Natural killer cell (primary cell): ENCODE measurements around the gene PPL. TPM values are rescaled to one million over a fixed set of nuclear protein-coding genes. Genes with fewer than 3 reads are reported as not detected.

Experiments
- ATAC-seq, 3 donors: fragments of 150-1000 bp in 2 of 3; fragments of 200-7000 bp in 1 of 3; cut with Tn5 transposase; 1 replicate in 1 of 3; 2 replicates in 2 of 3; pipeline ENCODE4 v1.10.0; 2021; ENCODE audit warnings: mild to moderate bottlenecking in 2 of 3, moderate library complexity in 2 of 3
- DNase-seq, 2 donors: peaks; one replicate each; pipeline versions ENCODE4 v3.0.0 to v3.0.0-alpha.2; 2013 to 2021; ENCODE audit warnings: mixed read lengths in 1 of 2
- H3K27ac ChIP-seq: one replicate; pipeline ENCODE4 v1.5.1; 2013; ENCODE audit warnings: mild to moderate bottlenecking, low read length
- H3K27me3 ChIP-seq: one replicate; pipeline ENCODE4 v1.6.1; 2013; ENCODE audit warnings: low read length; ENCODE audit not compliant: control insufficient read depth, insufficient read depth
- H3K36me3 ChIP-seq: one replicate; pipeline ENCODE4 v1.6.1; 2013; ENCODE audit warnings: low read length; ENCODE audit not compliant: control insufficient read depth, insufficient read depth
- H3K4me1 ChIP-seq: one replicate; pipeline ENCODE4 v1.6.1; 2013; ENCODE audit warnings: low read length; ENCODE audit not compliant: control insufficient read depth, insufficient read depth
- H3K4me3 ChIP-seq: one replicate; pipeline ENCODE4 v1.5.1; 2013; ENCODE audit warnings: low read length
- H3K9me3 ChIP-seq: one replicate; pipeline ENCODE4 v1.6.1; 2013; ENCODE audit warnings: low read length; ENCODE audit not compliant: control insufficient read depth, insufficient read depth
- H3K27ac Mint-ChIP-seq, 2 donors: one replicate each; pipeline ENCODE4 v1.8.0; 2022; ENCODE audit warnings: mild to moderate bottlenecking in 2 of 2, mixed read lengths in 2 of 2, moderate library complexity in 1 of 2
- H3K27me3 Mint-ChIP-seq, 2 donors: one replicate each; pipeline ENCODE4 v1.8.0; 2022; ENCODE audit warnings: low read depth in 2 of 2, mixed read lengths in 2 of 2
- H3K36me3 Mint-ChIP-seq: one replicate; pipeline ENCODE4 v1.8.0; 2022; ENCODE audit warnings: mixed read lengths
- H3K4me1 Mint-ChIP-seq, 2 donors: one replicate each; pipeline ENCODE4 v1.8.0; 2022; ENCODE audit warnings: mixed read lengths in 2 of 2
- H3K4me3 Mint-ChIP-seq: one replicate; pipeline ENCODE4 v1.8.0; 2022; ENCODE audit warnings: mild to moderate bottlenecking, moderate library complexity, mixed read lengths
- H3K9me3 Mint-ChIP-seq, 2 donors: one replicate each; pipeline ENCODE4 v1.8.0; 2022; ENCODE audit warnings: mixed read lengths in 2 of 2
- CTCF ChIP-seq: fragments of 200-600 bp; IDR thresholded peaks from one replicate; pipeline ENCODE4 v1.8.0; 2022; ENCODE audit warnings: antibody characterized with exemption
- WGBS: methylation state at CpG from one replicate; pipeline ENCODE4 v1.1.7; 2013; ENCODE audit warnings: missing lambda C conversion rate; ENCODE audit not compliant: insufficient coverage; 5-methylcytosine and 5-hydroxymethylcytosine counted together
- intact Hi-C: fragments of 100-400 bp; cut with micrococcal nuclease; formaldehyde crosslinking; loops from one replicate; pipeline ENCODE4 v1.14.2; 2022
- total RNA-seq, 4 donors: library from RNA; stranded (reverse); fragments of 120-200 nt in 1 of 4; gene quantifications; one replicate each; pipeline versions ENCODE4 v1.2.3 to v1.2.4, GENCODE V29; 2013 to 2022

PPL gene
- total RNA-seq, 3 donors from 2014 or later (not counting 1 experiment from before 2014, with no cell fraction given), result not detected

- H3K27ac ChIP-seq, result no peak overlapping the region
- H3K27me3 Mint-ChIP-seq, result no peaks in the 10 kb centered on the region
- TF ChIP-seq CTCF, result no peak
- H3K4me1 Mint-ChIP-seq, result peaks cover 0 to 7% of the 10 kb centered on the region in 2 donors
- peaks cover 14% of the 10 kb centered on the region for H3K36me3 Mint-ChIP-seq
- ATAC-seq (no peak), DNase-seq (no peak)
- intact Hi-C loops, result no loop called here
- no peaks in the 10 kb centered on the region for H3K9me3 ChIP-seq
- H3K27me3 ChIP-seq, result no peaks in the 10 kb centered on the region
- peaks cover 83% of the 10 kb centered on the region for H3K36me3 ChIP-seq
- no peaks in the 10 kb centered on the region for H3K4me1 ChIP-seq
- no peak overlapping the region for H3K4me3 ChIP-seq
- H3K9me3 Mint-ChIP-seq, result no peaks in the 10 kb centered on the region
- WGBS, result 97% methylated on average over 11 of the region's 11 CpGs
- H3K27ac Mint-ChIP-seq, result no peak overlapping the region
- no peak overlapping the region for H3K4me3 Mint-ChIP-seq
These were observed 60.1 kb downstream of the PPL start for GRCh38 chr16:4876646-4877379.

- ATAC-seq, result no peak
These were observed 62.3 kb downstream of the PPL start for GRCh38 chr16:4874666-4875065.

GRCh38 chr16:4873091-4873490, 63.9 kb downstream of the PPL start:
- Histone ChIP-seq H3K9me3 (no peaks in the 10 kb centered on the region), H3K4me1 (no peaks in the 10 kb centered on the region), H3K4me3 (no peak overlapping the region), H3K27me3 (no peaks in the 10 kb centered on the region), H3K27ac (no peak overlapping the region), H3K36me3 (peaks cover 83% of the 10 kb centered on the region)
- ATAC-seq, result no peak
- intact Hi-C loops, result no loop called here
- Mint-ChIP-seq H3K27ac (no peak overlapping the region), H3K27me3 (no peaks in the 10 kb centered on the region), H3K9me3 (no peaks in the 10 kb centered on the region), H3K36me3 (peaks cover 16% of the 10 kb centered on the region), H3K4me3 (no peak overlapping the region), H3K4me1 (peaks cover 27 to 33% of the 10 kb centered on the region in 2 donors)
- no peak for DNase-seq
- 93% methylated on average over 3 of the region's 3 CpGs for WGBS
- TF ChIP-seq CTCF, result no peak

More at GRCh38 chr16:4874666-4875065, 62.3 kb downstream of the PPL start:
- DNase-seq, result no peak
- Histone ChIP-seq H3K4me1 (no peaks in the 10 kb centered on the region), H3K4me3 (no peak overlapping the region), H3K27me3 (no peaks in the 10 kb centered on the region), H3K9me3 (no peaks in the 10 kb centered on the region), H3K36me3 (peaks cover 81% of the 10 kb centered on the region), H3K27ac (no peak overlapping the region)
- H3K9me3 Mint-ChIP-seq, result no peaks in the 10 kb centered on the region
- intact Hi-C loops, result no loop called here
- no peak overlapping the region for H3K4me3 Mint-ChIP-seq
- no peak for TF ChIP-seq CTCF
- H3K36me3 Mint-ChIP-seq, result peaks cover 18% of the 10 kb centered on the region
- H3K4me1 Mint-ChIP-seq, result peaks cover 14 to 18% of the 10 kb centered on the region in 2 donors
- peak overlapping the region; percentile 17 to 51 for H3K27ac Mint-ChIP-seq
- no peaks in the 10 kb centered on the region for H3K27me3 Mint-ChIP-seq
- WGBS, result 93% methylated on average over 8 of the region's 8 CpGs

- DNase-seq (no peak), ATAC-seq (no peak)
- H3K27ac Mint-ChIP-seq, result no peak overlapping the region
- H3K4me3 Mint-ChIP-seq, result no peak overlapping the region
- WGBS, result 96% methylated on average over 4 of the region's 4 CpGs
- no peaks in the 10 kb centered on the region for H3K9me3 Mint-ChIP-seq
- H3K4me1 Mint-ChIP-seq, result peaks cover 43 to 48% of the 10 kb centered on the region in 2 donors
- no peaks in the 10 kb centered on the region for H3K27me3 ChIP-seq
- H3K9me3 ChIP-seq, result no peaks in the 10 kb centered on the region
- no peak overlapping the region for H3K4me3 ChIP-seq
- peaks cover 68% of the 10 kb centered on the region for H3K36me3 ChIP-seq
- H3K36me3 Mint-ChIP-seq, result peaks cover 16% of the 10 kb centered on the region
- no peak for TF ChIP-seq CTCF
- intact Hi-C loops, result no loop called here
- no peak overlapping the region for H3K27ac ChIP-seq
- H3K27me3 Mint-ChIP-seq, result no peaks in the 10 kb centered on the region
- H3K4me1 ChIP-seq, result no peaks in the 10 kb centered on the region
These were observed 65.9 kb downstream of the PPL start for GRCh38 chr16:4871071-4871470.
